HEK293 (cell line): ENCODE data around the gene PITHD1.

Experiments
- CTCF ChIA-PET: fragments of 350-600 bp; formaldehyde crosslinking; extraction: SDS; loops from one replicate; lab custom pipeline; 2021; ENCODE audit warnings: antibody characterized with exemption; lab: Yijun Ruan, JAX
- POLR2A ChIA-PET: fragments of 300-600 bp; formaldehyde crosslinking; extraction: SDS; loops from one replicate; lab custom pipeline; 2020; ENCODE audit warnings: antibody characterized with exemption, inconsistent platforms; lab: Yijun Ruan, JAX
- H3K27ac ChIP-seq: fragments of 200-500 bp; sonication (Bioruptor generic); 2 replicates; pipeline ENCODE4 v1.5.1; 2014; ENCODE audit warnings: low read depth, low read length, control low read depth, inconsistent platforms; ENCODE audit errors: extremely low read depth
- H3K36me3 ChIP-seq, 2 experiments: fragments of 200-500 bp in 1 of 2; sonication (Bioruptor generic) in 1 of 2; 1 replicate in 1 of 2; 2 replicates in 1 of 2; pipeline ENCODE4 v1.5.1; 2014 to 2017; ENCODE audit warnings: inconsistent platforms in 2 of 2, low read length in 2 of 2; ENCODE audit not compliant: control insufficient read depth in 2 of 2, insufficient read depth in 1 of 2
- H3K4me1 ChIP-seq: fragments of 200-500 bp; sonication (Bioruptor generic); 2 replicates; pipeline ENCODE4 v1.5.1; 2014; ENCODE audit warnings: mild to moderate bottlenecking, low read length, inconsistent platforms; ENCODE audit not compliant: control insufficient read depth, insufficient read depth
- H3K4me3 ChIP-seq: 2 replicates; pipeline ENCODE4 v1.5.1; 2011; ENCODE audit warnings: low read depth, mild to moderate bottlenecking, control low read depth, low read length, moderate library complexity
- H3K9me3 ChIP-seq: fragments of 200-500 bp; sonication (Bioruptor generic); 2 replicates; pipeline ENCODE4 v1.5.1; 2014; ENCODE audit warnings: low read depth, low read length, inconsistent platforms; ENCODE audit not compliant: control insufficient read depth, insufficient read depth
- GLIS1 ChIP-seq: fragments of 450-650 bp; formaldehyde crosslinking; IDR thresholded peaks from 2 replicates; pipeline ENCODE4 v1.5.1; 2016; ENCODE audit warnings: missing biosample characterization, missing genetic modification characterization
- GLIS2 ChIP-seq: fragments of 450-650 bp; formaldehyde crosslinking; IDR thresholded peaks from 2 replicates; pipeline ENCODE4 v1.5.1; 2016; ENCODE audit warnings: missing biosample characterization, missing genetic modification characterization
- HIC1 ChIP-seq: fragments of 450-650 bp; formaldehyde crosslinking; IDR thresholded peaks from 2 replicates; pipeline ENCODE4 v1.5.1; 2016; ENCODE audit warnings: missing biosample characterization, missing genetic modification characterization
- PATZ1 ChIP-seq: fragments of 450-650 bp; formaldehyde crosslinking; IDR thresholded peaks from 2 replicates; pipeline ENCODE4 v1.5.1; 2016; ENCODE audit warnings: missing biosample characterization, missing genetic modification characterization
- ZBTB17 ChIP-seq: fragments of 450-650 bp; formaldehyde crosslinking; IDR thresholded peaks from 2 replicates; pipeline ENCODE4 v1.5.1; 2016; ENCODE audit warnings: missing biosample characterization, missing genetic modification characterization
- ZBTB8A ChIP-seq: fragments of 450-650 bp; formaldehyde crosslinking; IDR thresholded peaks from 2 replicates; pipeline ENCODE4 v1.5.1; 2016; ENCODE audit warnings: missing biosample characterization, missing genetic modification characterization
- ZIC2 ChIP-seq: fragments of 450-650 bp; formaldehyde crosslinking; IDR thresholded peaks from 2 replicates; pipeline ENCODE4 v1.5.1; 2016; ENCODE audit warnings: missing biosample characterization, missing genetic modification characterization
- ZNF202 ChIP-seq: fragments of 450-650 bp; formaldehyde crosslinking; IDR thresholded peaks from 2 replicates; pipeline ENCODE4 v1.5.1; 2016; ENCODE audit warnings: missing biosample characterization, missing genetic modification characterization, borderline replicate concordance
- ZNF214 ChIP-seq: fragments of 450-650 bp; formaldehyde crosslinking; IDR thresholded peaks from 2 replicates; pipeline ENCODE4 v1.5.1; 2017; ENCODE audit warnings: missing biosample characterization, mild to moderate bottlenecking, missing genetic modification characterization, borderline replicate concordance
- ZNF221 ChIP-seq: fragments of 450-650 bp; formaldehyde crosslinking; IDR thresholded peaks from 2 replicates; pipeline ENCODE4 v1.5.1; 2017; ENCODE audit warnings: missing biosample characterization, missing genetic modification characterization, borderline replicate concordance
- ZNF239 ChIP-seq: fragments of 450-650 bp; formaldehyde crosslinking; IDR thresholded peaks from 2 replicates; pipeline ENCODE4 v1.5.1; 2016; ENCODE audit warnings: missing biosample characterization, missing genetic modification characterization
- ZNF302 ChIP-seq: fragments of 450-650 bp; formaldehyde crosslinking; IDR thresholded peaks from 2 replicates; pipeline ENCODE4 v1.5.1; 2016; ENCODE audit warnings: missing biosample characterization, missing genetic modification characterization, low read depth
- ZNF394 ChIP-seq: fragments of 450-650 bp; formaldehyde crosslinking; IDR thresholded peaks from 2 replicates; pipeline ENCODE4 v1.5.1; 2016; ENCODE audit warnings: missing biosample characterization, missing genetic modification characterization, mild to moderate bottlenecking, moderate library complexity, borderline replicate concordance
- ZNF398 ChIP-seq: fragments of 450-650 bp; formaldehyde crosslinking; IDR thresholded peaks from 2 replicates; pipeline ENCODE4 v1.5.1; 2017; ENCODE audit warnings: missing biosample characterization, missing genetic modification characterization
- ZNF501 ChIP-seq: fragments of 450-650 bp; formaldehyde crosslinking; IDR thresholded peaks from 2 replicates; pipeline ENCODE4 v1.5.1; 2016; ENCODE audit warnings: missing biosample characterization, missing genetic modification characterization
- ZNF529 ChIP-seq: fragments of 450-650 bp; formaldehyde crosslinking; IDR thresholded peaks from 2 replicates; pipeline ENCODE4 v1.5.1; 2017; ENCODE audit warnings: missing genetic modification characterization, missing biosample characterization; ENCODE audit not compliant: insufficient replicate concordance
- ZNF549 ChIP-seq: fragments of 450-650 bp; IDR thresholded peaks from 2 replicates; pipeline ENCODE4 v1.5.1; 2018; ENCODE audit warnings: missing biosample characterization, missing genetic modification characterization, mild to moderate bottlenecking, inconsistent platforms, moderate library complexity
- ZNF626 ChIP-seq: fragments of 450-650 bp; sonication (Bioruptor Pico); formaldehyde crosslinking; IDR thresholded peaks from 2 replicates; pipeline ENCODE4 v1.5.1; 2018; ENCODE audit warnings: missing biosample characterization, missing genetic modification characterization, inconsistent platforms
- ZNF692 ChIP-seq: fragments of 450-650 bp; formaldehyde crosslinking; IDR thresholded peaks from 2 replicates; pipeline ENCODE4 v1.5.1; 2016; ENCODE audit warnings: missing biosample characterization, missing genetic modification characterization

Gene PITHD1

GRCh38 chr1:23792151-23792945, 14.1 kb downstream of the PITHD1 start:
- H3K9me3 ChIP-seq = no peaks in the 10 kb centered on the region
- no peak overlapping the region for H3K27ac ChIP-seq
- H3K4me3 ChIP-seq = peak overlapping the region; percentile 73
- peaks cover 0 to 68% of the 10 kb centered on the region in 2 experiments; a peak in 2 of 3 replicates for H3K36me3 ChIP-seq
- ChIA-PET POLR2A (interaction anchor here (0.6 to 8.9 kb wide), 4 partner anchors 8 to 101 kb away, joined by 3 to 101 read pairs (median 24); partner anchors contain the start of genes GALE, PITHD1 and RPL11), CTCF (interaction anchor here (0.6 to 1.5 kb wide), 4 partner anchors 10 to 137 kb away, joined by 3 to 7 read pairs (median 4); no protein-coding TSS in a partner anchor)
- TF ChIP-seq ZNF529 (tag by site-specific recombination) = no peak
- TF ChIP-seq HIC1 (tag by site-specific recombination) = 0 out of 2 replicates have a peak, but pooled peaks have one; percentile 17
- peak; percentile 88 for TF ChIP-seq ZNF398 (tag by site-specific recombination)
- TF ChIP-seq ZNF221 = no peak
- H3K4me1 ChIP-seq = peaks cover 9% of the 10 kb centered on the region; the same call in 1 of the 2 replicates

- ChIA-PET CTCF (interaction anchor here (0.6 kb wide), 1 partner anchor 85 kb away, joined by 3 read pairs; no protein-coding TSS in a partner anchor), POLR2A (interaction anchor here (0.6 to 8.9 kb wide), 2 partner anchors 15 to 117 kb away, joined by 3 to 101 read pairs; partner anchors contain the start of gene PITHD1)
- Histone ChIP-seq H3K27ac (no peak overlapping the region), H3K4me1 (peaks cover 9% of the 10 kb centered on the region; the same call in 1 of the 2 replicates), H3K4me3 (no peak overlapping the region), H3K9me3 (no peaks in the 10 kb centered on the region), H3K36me3 (peaks cover 0 to 68% of the 10 kb centered on the region in 2 experiments; a peak in 2 of 3 replicates)
- TF ChIP-seq ZNF626 (tag by site-specific recombination) = no peak
- TF ChIP-seq ZNF214 = no peak
- TF ChIP-seq ZNF549 (tag by site-specific recombination) = no peak
- TF ChIP-seq ZNF394 (tag by site-specific recombination) = peak; percentile 67; the same call in 1 of the 2 replicates
- peak; percentile 79 for TF ChIP-seq GLIS2 (tag by site-specific recombination)
- peak; percentile 61 for TF ChIP-seq ZBTB17 (tag by site-specific recombination)
- no peak for TF ChIP-seq ZNF202
- peak; percentile 50 for TF ChIP-seq ZIC2 (tag by site-specific recombination)
- no peak for TF ChIP-seq ZNF501
- no peak for TF ChIP-seq ZNF239
- peak; percentile 46 for TF ChIP-seq GLIS1 (tag by site-specific recombination)
- no peak for TF ChIP-seq ZNF302 (tag by site-specific recombination)
- peak; percentile 72 for TF ChIP-seq PATZ1 (tag by site-specific recombination)
- TF ChIP-seq ZNF692 = peak; percentile 40; the same call in 1 of the 2 replicates
- TF ChIP-seq ZBTB8A (tag by site-specific recombination) = 0 out of 2 replicates have a peak, but pooled peaks have one; percentile 10
Observed at GRCh38 chr1:23793018-23793781, 15.0 kb downstream of the PITHD1 start.
